Smooth muscle cell (in vitro differentiated cells): ENCODE measurements around the gene NRXN2. TPM values are rescaled to one million over a fixed set of nuclear protein-coding genes. Genes with fewer than 3 reads are reported as not detected.

Source experiments
- DNase-seq: peaks from one replicate; lab custom pipeline; 2025; ENCODE audit not compliant: unreplicated experiment; lab: John Stamatoyannopoulos, UW
- H2AFZ ChIP-seq: fragments of 200-600 bp; sonication (generic); 2 replicates; pipeline ENCODE4 v1.6.0; 2016; ENCODE audit warnings: antibody characterized with exemption, low read depth, mild to moderate bottlenecking
- H3F3A ChIP-seq: fragments of 200-600 bp; sonication (generic); 2 replicates; pipeline ENCODE4 v1.6.0; 2017; ENCODE audit warnings: antibody characterized with exemption, low read depth
- H3K27ac ChIP-seq: fragments of 200-600 bp; sonication (generic); 2 replicates; pipeline ENCODE4 v1.5.1; 2016; ENCODE audit warnings: low read depth, mild to moderate bottlenecking
- H3K27me3 ChIP-seq: fragments of 200-600 bp; sonication (generic); 2 replicates; pipeline ENCODE4 v1.6.1; 2016; ENCODE audit warnings: low read depth, mild to moderate bottlenecking
- H3K36me3 ChIP-seq: fragments of 200-600 bp; sonication (generic); 2 replicates; pipeline ENCODE4 v1.5.1; 2016; ENCODE audit warnings: low read depth
- H3K4me1 ChIP-seq: fragments of 200-600 bp; sonication (generic); 2 replicates; pipeline ENCODE4 v1.5.1; 2016; ENCODE audit warnings: low read depth
- H3K4me2 ChIP-seq: fragments of 200-600 bp; sonication (generic); 2 replicates; pipeline ENCODE4 v1.6.0; 2016; ENCODE audit warnings: mild to moderate bottlenecking
- H3K4me3 ChIP-seq: fragments of 200-600 bp; sonication (generic); 2 replicates; pipeline ENCODE4 v1.5.1; 2016; ENCODE audit warnings: mild to moderate bottlenecking
- H3K79me2 ChIP-seq: fragments of 200-600 bp; sonication (generic); 2 replicates; pipeline ENCODE4 v1.6.0; 2016; ENCODE audit warnings: low read depth, mild to moderate bottlenecking
- H3K9ac ChIP-seq: fragments of 200-600 bp; sonication (generic); 2 replicates; pipeline ENCODE4 v1.6.0; 2016; ENCODE audit warnings: low read depth
- H3K9me3 ChIP-seq: fragments of 200-600 bp; sonication (generic); replicated peaks from 2 replicates; pipeline ENCODE4 v1.5.1; 2016; ENCODE audit warnings: low read depth
- H4K20me1 ChIP-seq: fragments of 200-600 bp; sonication (generic); 2 replicates; pipeline ENCODE4 v1.6.0; 2016; ENCODE audit warnings: low read depth
- CTCF ChIP-seq: fragments of 200-600 bp; sonication (generic); IDR thresholded peaks from 2 replicates; pipeline ENCODE4 v1.5.1; 2017; ENCODE audit warnings: borderline replicate concordance, mild to moderate bottlenecking, antibody characterized with exemption; ENCODE audit not compliant: insufficient read depth, poor library complexity, severe bottlenecking
- WGBS: methylation state at CpG from one replicate; pipeline ENCODE4 v1.1.7; 2016; ENCODE audit warnings: low lambda C conversion rate; 5-methylcytosine and 5-hydroxymethylcytosine counted together
- polyA plus RNA-seq: library from polyadenylated mRNA; unstranded; fragments of >200 nt; fragmentation: Nextera tagmentation; extraction: Ambion mirVana; gene quantifications from 2 replicates; pipeline ENCODE4 v1.2.1, GENCODE V29; 2016
- total RNA-seq: library from RNA; depleted of rRNA; stranded (reverse); fragments of >200 nt; gene quantifications from 2 replicates; pipeline ENCODE4 v1.2.3, GENCODE V29; 2014

Gene NRXN2
- total and polyA plus RNA-seq, 2 experiments from 2014 or later: 1.4 to 1.7 TPM

- no peaks in the 10 kb centered on the region for H4K20me1 ChIP-seq
- no peak overlapping the region for H3K27ac ChIP-seq
- no peaks in the 10 kb centered on the region for H3K9me3 ChIP-seq
- no peak overlapping the region for H3K4me2 ChIP-seq
- H3K36me3 ChIP-seq: no peaks in the 10 kb centered on the region
- no peak overlapping the region for H2AFZ ChIP-seq
- TF ChIP-seq CTCF: no peak
- H3K27me3 ChIP-seq: no peaks in the 10 kb centered on the region
- WGBS: 89% methylated on average over 3 of the region's 3 CpGs
- no peak for DNase-seq
- no peaks in the 10 kb centered on the region for H3F3A ChIP-seq
- H3K4me1 ChIP-seq: no peaks in the 10 kb centered on the region
- H3K9ac ChIP-seq: no peak overlapping the region
- H3K4me3 ChIP-seq: no peak overlapping the region
- H3K79me2 ChIP-seq: no peaks in the 10 kb centered on the region
Observed at GRCh38 chr11:64592234-64592615, 130.8 kb downstream of the NRXN2 start.

DNA sequence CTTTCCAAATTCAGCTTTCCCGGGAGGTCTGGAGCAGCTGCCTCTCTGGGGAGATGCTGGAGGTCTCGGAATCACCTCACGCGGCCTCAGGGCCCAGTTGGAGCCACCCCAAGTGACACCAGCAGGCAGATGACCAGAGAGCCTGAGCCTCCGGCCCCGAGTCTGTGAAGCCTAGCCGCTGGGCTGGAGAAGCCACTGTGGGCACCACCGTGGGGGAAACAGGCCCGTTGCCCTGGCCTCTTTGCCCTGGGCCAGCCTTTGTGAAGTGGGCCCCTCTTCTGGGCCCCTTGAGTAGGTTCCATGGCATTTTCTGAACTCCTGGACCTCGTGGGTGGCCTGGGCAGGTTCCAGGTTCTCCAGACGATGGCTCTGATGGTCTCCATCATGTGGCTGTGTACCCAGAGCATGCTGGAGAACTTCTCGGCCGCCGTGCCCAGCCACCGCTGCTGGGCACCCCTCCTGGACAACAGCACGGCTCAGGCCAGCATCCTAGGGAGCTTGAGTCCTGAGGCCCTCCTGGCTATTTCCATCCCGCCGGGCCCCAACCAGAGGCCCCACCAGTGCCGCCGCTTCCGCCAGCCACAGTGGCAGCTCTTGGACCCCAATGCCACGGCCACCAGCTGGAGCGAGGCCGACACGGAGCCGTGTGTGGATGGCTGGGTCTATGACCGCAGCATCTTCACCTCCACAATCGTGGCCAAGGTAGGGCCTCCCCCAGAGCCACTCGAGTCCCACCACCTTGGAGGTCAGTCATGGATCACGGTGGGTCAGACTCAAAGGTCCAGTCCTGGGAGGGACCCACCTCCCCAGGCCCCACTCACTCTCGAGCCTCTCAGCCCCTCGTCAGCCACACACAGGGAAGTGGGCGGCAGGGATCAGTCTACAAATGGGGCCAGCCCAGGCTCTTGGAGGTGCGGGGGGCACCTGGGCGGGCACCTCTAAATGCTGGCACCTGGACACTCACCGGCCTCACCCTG lies 131.5 kb downstream of the NRXN2 start:
- DNase-seq: no peak
- TF ChIP-seq CTCF: no peak
- no peaks in the 10 kb centered on the region for H3K9me3 ChIP-seq
- no peak overlapping the region for H3K4me2 ChIP-seq
- no peaks in the 10 kb centered on the region for H3K36me3 ChIP-seq
- no peaks in the 10 kb centered on the region for H3K27me3 ChIP-seq
- no peaks in the 10 kb centered on the region for H3K4me1 ChIP-seq
- H3K27ac ChIP-seq: no peak overlapping the region
- no peak overlapping the region for H3K9ac ChIP-seq
- no peak overlapping the region for H2AFZ ChIP-seq
- H3K79me2 ChIP-seq: no peaks in the 10 kb centered on the region
- no peaks in the 10 kb centered on the region for H4K20me1 ChIP-seq
- 92% methylated on average over 36 of the region's 36 CpGs for WGBS
- H3K4me3 ChIP-seq: no peak overlapping the region
- H3F3A ChIP-seq: no peaks in the 10 kb centered on the region

- 88% methylated on average over 14 of the region's 14 CpGs for WGBS
- DNase-seq: no peak
Observed at GRCh38 chr11:64590763-64591221, 132.2 kb downstream of the NRXN2 start, which contains the start of gene SLC22A12. SLC22A12 (plus strand) TSS chr11:64591220; CDS start chr11:64591557, 337 bp downstream.

More at GRCh38 chr11:64590763-64591221, 132.2 kb downstream of the NRXN2 start, which contains the start of gene SLC22A12:
- Histone ChIP-seq H3K4me1 (no peaks in the 10 kb centered on the region), H3K27me3 (no peaks in the 10 kb centered on the region), H3K4me2 (no peak within 1 kb of the TSS), H3K79me2 (no peaks in the 10 kb centered on the region), H3K9ac (no peak within 1 kb of the TSS), H3K9me3 (no peaks in the 10 kb centered on the region), H4K20me1 (no peaks in the 10 kb centered on the region), H3K4me3 (no peak within 1 kb of the TSS), H3K36me3 (no peaks in the 10 kb centered on the region), H3F3A (no peaks in the 10 kb centered on the region), H3K27ac (no peak within 1 kb of the TSS), H2AFZ (no peak within 1 kb of the TSS)
- no peak for TF ChIP-seq CTCF
